ENCODE results near the gene MROH2B.

DNA sequence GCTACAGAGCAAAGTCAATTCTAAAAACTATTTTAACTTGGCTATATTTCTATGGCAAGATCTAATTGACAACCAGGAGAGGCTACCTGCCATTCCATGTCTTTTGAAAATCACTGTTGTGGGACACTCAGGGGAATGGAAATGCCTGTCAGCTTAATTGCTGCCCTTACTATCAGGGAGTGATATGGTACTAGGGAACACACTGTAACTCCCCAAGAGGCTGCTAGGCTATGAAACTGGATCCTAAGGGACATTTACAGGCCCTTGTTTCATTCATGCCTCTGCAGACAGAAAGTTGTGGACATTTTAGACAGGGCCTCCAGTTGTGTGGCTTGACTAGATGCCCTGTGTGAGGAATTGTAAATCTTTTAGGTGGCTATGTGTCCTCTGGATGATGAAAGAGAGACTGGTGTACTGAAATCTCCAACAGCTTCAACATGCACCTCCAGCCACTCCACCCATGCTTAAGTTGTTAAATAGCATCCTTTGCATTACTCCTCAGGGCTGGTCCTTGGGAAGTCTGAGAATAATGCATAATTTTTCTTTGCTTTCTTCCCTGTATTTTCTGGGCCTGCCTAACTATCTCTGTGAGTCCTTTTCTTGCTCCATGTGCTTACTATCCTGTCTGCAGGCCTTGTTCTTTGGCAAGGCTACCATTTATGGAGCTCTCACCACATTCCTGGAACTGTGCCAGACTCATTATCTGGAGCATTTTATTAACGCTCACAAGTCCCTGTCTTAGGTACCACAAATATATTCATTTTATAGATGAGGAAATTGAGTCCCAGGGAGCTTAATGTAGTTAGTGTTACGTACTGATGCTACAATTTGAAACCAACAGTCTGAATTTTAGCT lies 3.2 kb downstream of the MROH2B start:
- TF ChIP-seq EZH2 (IDR thresholded peaks at IDR 0.05), result no peak
- no peak for TF ChIP-seq POLR2AphosphoS5 (IDR thresholded peaks at IDR 0.05; ENCODE audit: borderline replicate concordance, low read depth, low read length)
- no peak for TF ChIP-seq FOXP2 (optimal IDR thresholded peaks at IDR 0.05; ENCODE audit: control extremely low read depth, extremely low read length, insufficient read depth)
